ENCODE data around the gene SQOR.
A peak's percentile ranks its signal among the peaks of the same experiment; 100 is the strongest.
"Not testable (repeated sequence)": the region's sequence is repeated elsewhere in the genome, so short reads cannot be mapped to it uniquely, and the experiment has no call there.

SQOR gene

GRCh38 chr15:45635191-45635638 lies 386 bp downstream of the SQOR start:
- DNase-seq = peak; percentile 54

DNA sequence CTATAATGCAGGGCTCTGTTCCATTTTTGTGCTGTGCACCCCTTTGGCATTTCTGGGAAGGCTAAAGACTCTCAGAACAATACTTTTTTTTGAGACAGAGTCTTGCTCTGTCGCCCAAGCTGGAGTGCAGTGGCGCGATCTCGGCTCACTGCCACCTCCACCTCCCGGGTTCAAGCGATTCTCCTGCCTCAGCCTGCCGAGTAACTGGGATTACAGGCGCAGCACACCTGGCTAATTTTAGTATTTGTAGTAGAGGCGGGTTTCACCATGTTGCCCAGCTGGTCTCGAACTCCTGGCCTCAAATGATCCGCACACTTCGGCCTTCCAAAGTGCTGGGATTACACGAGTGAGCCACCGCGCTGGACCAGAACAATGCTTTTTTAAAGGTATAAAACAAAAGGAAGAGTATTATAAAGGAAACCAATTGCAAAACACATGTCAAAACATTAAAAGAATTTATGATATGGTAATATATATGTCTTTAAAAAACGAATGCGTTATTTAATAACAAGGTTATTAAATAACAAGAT lies 999 bp downstream of the SQOR start:
- DNase-seq = no peak

GRCh38 chr15:45637141-45637540 lies 2.3 kb downstream of the SQOR start:
- no peak for DNase-seq

- peak; percentile 16 for DNase-seq
Observed at GRCh38 chr15:45637552-45638033, 2.8 kb downstream of the SQOR start.

DNA sequence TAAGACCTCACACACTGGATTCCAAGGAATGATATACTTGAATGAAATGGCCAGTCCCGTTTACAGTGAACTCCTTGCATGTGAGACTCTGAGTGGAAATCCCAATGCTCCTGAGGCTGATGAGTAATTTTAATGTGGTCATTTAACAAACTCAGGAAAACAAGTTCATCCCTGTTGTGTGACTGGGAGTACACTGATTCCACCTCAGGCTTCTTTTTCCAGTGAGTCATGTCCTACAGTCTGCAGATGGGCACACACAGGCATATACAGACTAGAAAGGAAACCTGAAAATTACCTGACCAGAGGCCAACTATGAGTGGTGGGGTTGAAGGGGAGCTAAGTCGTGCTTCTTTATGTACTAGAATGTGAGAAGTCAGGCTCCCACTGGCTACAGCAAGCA lies 5.8 kb downstream of the SQOR start:
- no peak for DNase-seq

DNA sequence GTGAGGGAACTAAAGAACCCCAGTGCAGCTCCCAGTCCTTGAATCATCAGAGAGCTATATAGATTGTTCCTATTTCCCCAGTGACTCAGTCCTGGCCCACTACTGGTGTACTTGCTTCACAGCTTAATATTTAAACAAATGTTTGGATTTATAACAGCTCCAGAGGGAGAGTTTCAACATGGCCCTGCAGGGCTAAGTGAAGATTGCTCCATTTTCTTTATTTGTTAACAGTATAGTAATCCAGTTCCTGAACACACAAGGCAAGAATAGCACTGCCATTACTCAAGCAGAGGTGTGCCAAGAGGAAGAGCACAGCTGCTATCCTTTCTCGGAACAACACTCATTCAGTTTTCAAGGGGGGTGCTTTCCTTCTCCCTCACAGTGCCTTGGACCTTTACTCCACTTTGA lies 6.5 kb downstream of the SQOR start:
- no peak for DNase-seq

GRCh38 chr15:45641999-45642932 lies 7.4 kb downstream of the SQOR start:
- DNase-seq = no peak

DNA sequence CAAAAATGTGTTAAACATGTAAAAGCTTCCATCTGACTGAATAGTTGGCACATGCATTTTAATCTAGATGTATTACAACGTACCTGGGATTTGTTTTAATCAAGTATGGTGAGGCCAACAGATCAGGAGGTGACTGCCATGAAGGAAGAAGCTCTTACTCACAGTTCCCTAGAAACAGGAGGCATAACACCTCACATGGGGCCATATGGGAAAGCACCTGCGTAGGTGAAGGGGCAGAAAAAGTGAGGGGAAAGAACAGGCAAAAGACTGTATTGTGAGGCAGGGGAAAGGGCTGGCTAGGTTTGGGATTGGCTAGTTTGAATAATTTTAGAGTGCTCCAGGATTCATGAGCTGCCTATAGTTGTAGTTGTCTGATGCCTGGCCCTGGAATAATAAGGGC lies 9.6 kb downstream of the SQOR start:
- DNase-seq = no peak

GRCh38 chr15:45645026-45645980 lies 10.5 kb downstream of the SQOR start:
- no peak for DNase-seq

DNA sequence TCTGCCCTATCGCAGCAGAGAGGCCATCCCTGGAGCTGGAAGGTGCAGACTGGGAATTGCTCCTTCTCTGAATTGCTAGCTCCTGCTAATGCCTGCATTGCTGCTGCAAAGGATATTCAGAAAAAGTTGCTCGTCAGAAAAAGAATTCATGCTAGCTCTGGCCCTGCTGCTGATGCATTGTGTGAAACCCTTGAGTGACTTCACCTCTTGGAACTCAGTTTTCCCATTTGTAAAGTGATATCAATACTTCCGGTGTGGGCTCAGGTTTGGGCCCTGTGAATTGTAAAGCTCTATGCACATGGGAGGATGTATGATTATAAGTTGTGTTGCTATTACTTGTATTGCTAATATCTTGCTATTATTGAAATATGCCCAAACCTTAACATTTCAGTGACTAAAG lies 11.4 kb downstream of the SQOR start:
- DNase-seq = no peak

- DNase-seq = no peak
Observed at GRCh38 chr15:45647828-45648227, 13.0 kb downstream of the SQOR start.

DNA sequence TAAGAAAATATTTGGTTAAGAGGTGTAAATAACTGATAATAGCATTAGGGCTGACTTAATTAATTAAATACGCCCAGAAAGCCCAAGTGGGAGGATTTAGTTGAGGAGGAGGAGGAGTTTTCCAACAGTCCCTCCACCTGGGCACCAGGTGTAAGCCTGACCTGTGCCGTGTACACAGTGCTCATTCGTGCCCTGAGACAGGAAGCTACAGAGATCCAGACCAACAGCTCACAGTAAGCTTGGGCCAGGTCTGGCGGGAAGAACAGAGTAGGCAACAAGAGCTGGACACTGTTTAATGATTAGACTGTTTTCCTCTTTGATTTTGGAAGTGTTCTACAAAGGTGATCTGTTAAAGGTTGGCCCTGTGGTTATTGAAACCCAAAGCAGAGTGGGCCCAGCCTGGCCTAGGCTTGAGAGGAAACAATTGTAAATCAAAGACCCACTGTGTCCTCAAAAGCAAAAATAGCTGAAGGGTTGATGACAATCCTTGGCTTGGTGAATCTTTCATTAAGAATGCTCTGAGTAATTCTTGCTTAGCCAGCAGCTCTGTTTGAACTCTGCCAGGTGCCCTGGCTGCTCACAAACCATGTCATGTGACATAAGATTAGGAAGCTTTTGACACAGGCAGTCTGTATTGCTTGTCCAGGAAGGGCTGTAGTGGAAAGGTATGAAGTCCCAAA lies 13.8 kb downstream of the SQOR start:
- DNase-seq = no peak

- not testable (repeated sequence) for DNase-seq
Observed at GRCh38 chr15:45650007-45650406, 15.2 kb downstream of the SQOR start.

DNA sequence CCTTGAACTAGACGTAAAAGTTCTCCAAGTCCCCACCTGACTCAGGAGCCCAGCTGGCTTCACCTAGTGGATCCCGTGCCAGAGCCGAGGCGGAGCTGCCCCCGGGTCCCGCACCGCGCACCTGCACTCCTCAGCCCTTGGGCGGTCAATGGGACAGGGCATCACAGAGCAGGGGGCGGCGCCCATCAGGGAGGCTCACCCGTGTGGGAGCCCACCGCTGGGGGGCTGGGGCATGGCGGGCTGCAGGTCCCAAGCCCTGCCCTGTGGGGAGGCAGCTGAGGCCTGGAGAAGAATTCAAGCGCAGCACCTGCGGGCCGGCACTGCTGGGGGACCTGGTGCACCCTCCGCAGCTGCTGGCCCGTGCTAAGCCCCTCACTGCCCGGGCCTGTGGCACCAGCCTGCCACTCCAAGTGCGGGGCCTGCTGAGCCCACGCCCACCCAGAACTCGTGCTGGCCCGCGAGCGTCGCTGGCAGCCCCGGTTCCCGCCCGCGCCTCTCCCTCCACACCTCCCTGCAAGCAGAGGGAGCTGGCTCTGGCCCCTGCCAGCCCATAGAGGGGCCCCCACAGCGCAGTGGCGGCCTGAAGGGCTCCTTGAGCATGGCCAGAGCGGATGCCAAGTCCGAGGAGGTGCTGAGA lies 16.2 kb downstream of the SQOR start:
- DNase-seq = no peak

DNA sequence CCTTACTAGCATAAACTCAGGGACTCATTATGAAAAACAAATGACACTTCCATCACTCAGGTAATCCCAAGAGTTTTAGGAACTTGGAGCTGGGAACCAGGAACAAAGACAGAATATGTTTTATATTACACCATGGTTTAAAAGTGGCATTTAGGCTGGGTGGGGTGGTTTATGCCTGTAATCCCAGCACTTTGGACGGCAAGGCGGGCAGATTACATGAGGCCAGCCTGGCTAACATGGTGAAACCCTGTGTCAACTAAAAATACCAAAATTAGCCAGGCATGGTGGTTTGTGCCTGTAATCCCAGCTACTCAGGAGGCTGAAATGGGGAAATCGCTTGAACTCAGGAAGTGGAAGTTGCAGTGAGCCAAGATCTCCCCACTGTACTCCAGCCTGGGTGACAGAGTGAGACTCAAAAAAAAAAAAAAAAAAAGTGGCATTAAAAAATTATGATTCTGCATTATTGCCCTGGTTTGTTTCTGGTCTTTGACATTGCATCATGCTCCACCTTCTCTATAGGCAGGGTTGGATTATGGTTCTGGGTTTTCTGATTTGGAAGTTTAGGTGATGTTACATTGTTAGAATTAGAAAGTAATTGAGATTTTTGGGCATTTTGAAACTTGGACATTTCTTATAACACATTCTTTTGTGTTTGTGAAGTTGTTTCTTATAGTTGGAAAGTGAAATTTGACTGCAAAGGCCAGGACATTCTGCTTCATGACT lies 19.0 kb downstream of the SQOR start:
- DNase-seq = no peak

DNA sequence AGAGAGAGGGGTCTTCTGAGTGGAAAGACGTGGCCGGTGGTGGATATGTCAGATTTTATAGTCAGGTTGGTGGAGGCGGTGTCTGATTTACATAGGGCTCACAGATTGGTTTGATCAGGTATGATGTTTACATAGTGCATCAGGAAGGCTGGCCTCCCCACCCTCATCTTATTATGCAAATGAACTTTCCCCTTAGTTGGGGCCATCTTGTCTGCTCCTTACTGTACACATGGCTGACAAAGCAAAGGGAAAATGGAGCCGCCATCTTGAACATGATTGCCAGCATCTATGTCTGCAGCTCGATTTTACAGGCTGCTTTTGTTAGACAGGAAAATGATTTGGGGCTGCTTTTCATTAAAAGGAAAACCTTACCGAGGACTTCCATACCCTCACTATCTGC lies 19.9 kb downstream of the SQOR start:
- DNase-seq = no peak

DNA sequence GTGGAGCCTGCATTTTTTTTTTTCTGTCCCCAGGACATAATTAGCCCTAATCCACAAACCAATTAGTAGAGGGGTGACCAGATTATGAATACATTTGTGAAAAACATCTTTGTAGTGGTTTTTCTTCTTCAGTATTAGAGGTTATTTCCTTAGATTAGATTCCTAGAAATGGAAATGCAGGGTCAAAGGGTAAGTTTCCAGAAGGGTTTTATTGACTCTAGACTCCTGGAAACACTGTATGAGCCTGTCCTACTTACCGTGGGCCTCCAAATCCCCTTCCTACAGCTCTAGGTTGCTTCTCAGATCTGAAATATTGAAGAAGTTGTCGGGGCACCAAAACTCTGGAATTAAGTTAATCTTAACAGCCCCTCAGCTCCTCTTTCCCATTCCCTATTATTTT lies 22.4 kb downstream of the SQOR start:
- DNase-seq = no peak

DNA sequence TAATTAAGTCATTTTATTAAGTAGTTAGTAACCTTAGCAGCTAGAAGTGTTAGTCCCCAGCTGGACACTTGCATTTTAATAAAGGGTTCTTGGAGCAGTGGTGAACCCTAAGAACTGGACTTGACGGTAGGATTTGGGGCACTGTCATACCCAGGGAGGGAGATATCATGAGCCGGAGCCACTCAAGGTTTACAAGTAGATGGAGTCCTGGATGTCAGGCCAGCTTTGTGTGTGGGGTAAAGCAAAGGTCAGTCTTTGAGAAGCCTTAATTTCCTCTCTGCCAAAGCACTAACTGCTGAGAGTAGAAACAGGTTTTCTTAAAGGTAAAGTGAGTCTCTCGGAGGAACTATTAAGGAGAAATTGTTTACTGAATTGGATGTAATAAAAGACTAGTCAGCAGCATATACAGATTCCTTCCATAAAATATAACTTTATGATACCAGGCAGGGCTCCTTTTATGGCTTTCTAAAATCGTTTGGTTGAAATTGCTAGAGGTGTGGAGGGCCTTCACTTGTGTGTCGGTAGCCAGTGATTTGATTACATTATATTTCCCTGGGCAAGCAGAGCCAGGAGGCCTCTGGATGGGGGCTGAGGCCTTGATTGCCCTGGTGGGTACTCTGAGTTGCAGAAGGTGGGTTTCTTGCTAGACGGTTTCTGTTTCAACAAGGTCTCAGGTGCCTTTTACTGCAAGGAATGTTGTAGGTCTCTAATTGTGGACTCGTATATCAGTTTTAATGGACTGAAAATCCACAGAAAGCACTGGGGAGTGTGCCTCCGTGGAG lies 23.1 kb downstream of the SQOR start:
- no peak for DNase-seq

DNA sequence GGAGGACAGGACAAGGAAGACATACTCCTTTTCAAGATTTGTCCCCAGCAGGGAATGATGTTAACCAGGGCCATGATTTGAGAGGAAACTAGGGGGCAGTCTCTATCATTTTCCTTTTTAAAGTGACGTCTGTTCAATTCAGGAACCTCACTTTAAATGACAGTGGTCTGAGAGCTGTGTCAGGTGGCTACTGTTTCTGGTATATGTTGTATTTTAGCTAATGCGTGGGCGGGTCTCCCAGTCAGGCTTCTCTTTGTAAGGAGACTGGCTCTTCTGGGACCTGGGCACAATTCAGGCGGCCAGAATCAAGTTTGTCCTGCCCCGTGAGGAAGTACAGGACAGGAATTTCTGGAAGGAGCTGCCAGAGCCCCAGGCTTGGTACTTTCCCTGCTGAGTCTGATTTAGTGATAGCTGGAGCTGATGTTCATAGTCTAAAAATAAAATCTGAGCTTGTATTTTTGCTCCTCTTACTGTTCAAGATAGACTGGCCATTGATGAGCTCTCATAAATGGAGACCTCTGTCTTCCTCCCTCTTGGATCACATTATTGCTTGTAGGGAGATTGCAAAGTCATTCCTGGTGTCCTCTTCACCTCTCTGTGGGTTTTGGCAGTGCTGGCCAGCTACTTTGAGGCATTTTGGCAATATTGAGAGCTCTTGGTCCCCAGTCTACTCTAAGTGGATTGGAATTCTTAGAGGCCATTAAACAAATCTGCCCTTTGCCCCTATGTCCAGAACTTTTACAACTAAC lies 25.6 kb downstream of the SQOR start:
- no peak for DNase-seq

DNA sequence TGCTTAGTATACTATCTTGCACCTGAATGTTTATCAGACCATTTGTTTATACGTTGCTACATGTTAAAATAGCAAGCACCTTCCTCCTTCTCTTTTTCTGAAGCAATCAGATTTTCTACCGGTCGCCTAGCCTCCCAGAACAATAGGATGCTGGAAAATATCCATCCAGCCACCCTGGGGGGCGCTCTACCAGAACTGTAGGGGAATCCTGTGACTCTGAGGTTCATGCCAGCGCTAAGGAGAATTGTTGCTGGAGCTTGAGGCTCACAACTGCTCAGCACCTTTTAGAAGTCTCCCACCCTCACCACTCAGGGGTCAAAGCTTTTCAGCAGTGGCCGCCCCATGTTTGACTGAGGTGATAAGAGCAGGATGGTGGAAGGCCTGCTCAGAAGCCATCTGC lies 27.5 kb downstream of the SQOR start:
- no peak for DNase-seq
